Tibial artery (tissue), 4 donors: Measurements from ENCODE around the gene RALGAPA2.

Experiments used
- DNase-seq, 2 donors: peaks; one replicate each; pipeline ENCODE4 v3.0.0-alpha.2; 2019
- H3K27ac ChIP-seq, 2 donors: fragments of 200-600 bp; sonication (generic) in 1 of 2; 1 replicate in 1 of 2; 2 replicates in 1 of 2; pipeline ENCODE4 v1.5.1; 2018 to 2019; ENCODE audit warnings: mild to moderate bottlenecking in 1 of 2
- H3K27me3 ChIP-seq, 2 donors: fragments of 200-600 bp; sonication (generic) in 1 of 2; one replicate each; pipeline versions ENCODE4 v1.5.1 to v1.6.0; 2016 to 2019
- H3K36me3 ChIP-seq, 3 donors: fragments of 200-600 bp; sonication (generic) in 2 of 3; one replicate each; pipeline ENCODE4 v1.5.1; 2016 to 2019; ENCODE audit warnings: mild to moderate bottlenecking in 2 of 3
- H3K4me1 ChIP-seq, 4 donors: fragments of 200-600 bp; sonication (generic) in 2 of 4; 1 replicate in 3 of 4; 2 replicates in 1 of 4; pipeline ENCODE4 v1.5.1; 2016 to 2019
- H3K4me3 ChIP-seq, 2 donors: fragments of 200-600 bp; sonication (generic) in 1 of 2; 1 replicate in 1 of 2; 2 replicates in 1 of 2; pipeline ENCODE4 v1.5.1; 2018 to 2019; ENCODE audit warnings: mild to moderate bottlenecking in 2 of 2
- H3K9me3 ChIP-seq, 3 donors: fragments of 200-600 bp; sonication (generic) in 1 of 3; one replicate each; pipeline ENCODE4 v1.5.1; 2016 to 2019
- CTCF ChIP-seq, 2 experiments: fragments of 200-600 bp in 1 of 2; fragments of 450-650 bp in 1 of 2; IDR thresholded peaks; one replicate each; pipeline ENCODE4 v1.5.1; 2017 to 2019; ENCODE audit warnings: antibody characterized with exemption in 2 of 2, mild to moderate bottlenecking in 1 of 2, moderate library complexity in 1 of 2
- intact Hi-C: fragments of 100-400 bp; cut with DNase I; formaldehyde crosslinking; loops from one replicate; pipeline ENCODE4 v1.15.0; 2023; ENCODE audit warnings: low total_unique reads

Gene RALGAPA2

GRCh38 chr20:20395903-20396568 is 316.4 kb downstream of the RALGAPA2 start:
- Histone ChIP-seq H3K9me3 (no peaks in the 10 kb centered on the region), H3K36me3 (peaks cover 0 to 57% (median 38%) of the 10 kb centered on the region in 3 donors), H3K4me1 (no peaks in the 10 kb centered on the region), H3K27me3 (no peaks in the 10 kb centered on the region), H3K27ac (no peak overlapping the region), H3K4me3 (no peak overlapping the region)
- intact Hi-C loops: no loop called here
- DNase-seq: no peak
- no peak for TF ChIP-seq CTCF (IDR thresholded peaks at IDR 0.05)

- Histone ChIP-seq H3K4me3 (no peak overlapping the region), H3K27ac (no peak overlapping the region), H3K4me1 (no peaks in the 10 kb centered on the region), H3K36me3 (peaks cover 0 to 65% (median 38%) of the 10 kb centered on the region in 3 donors), H3K9me3 (no peaks in the 10 kb centered on the region), H3K27me3 (no peaks in the 10 kb centered on the region)
- no peak for TF ChIP-seq CTCF (IDR thresholded peaks at IDR 0.05)
- intact Hi-C loops: no loop called here
- DNase-seq: no peak
These were observed 317.4 kb downstream of the RALGAPA2 start for GRCh38 chr20:20395087-20395486.

- no peaks in the 10 kb centered on the region for H3K4me1 ChIP-seq
- H3K27me3 ChIP-seq: no peaks in the 10 kb centered on the region
- no peak overlapping the region for H3K27ac ChIP-seq
- peaks cover 0 to 70% (median 26%) of the 10 kb centered on the region in 3 donors for H3K36me3 ChIP-seq
- intact Hi-C loops: no loop called here
- no peak for TF ChIP-seq CTCF (IDR thresholded peaks at IDR 0.05)
- DNase-seq: no peak
- no peak overlapping the region for H3K4me3 ChIP-seq
- no peaks in the 10 kb centered on the region for H3K9me3 ChIP-seq
These were observed 319.0 kb downstream of the RALGAPA2 start for GRCh38 chr20:20393207-20394120.

- DNase-seq: no peak
- intact Hi-C loops: no loop called here
- no peak for TF ChIP-seq CTCF (IDR thresholded peaks at IDR 0.05)
- Histone ChIP-seq H3K27ac (no peak overlapping the region), H3K27me3 (no peaks in the 10 kb centered on the region), H3K4me1 (no peaks in the 10 kb centered on the region), H3K36me3 (peaks cover 0 to 70% (median 26%) of the 10 kb centered on the region in 3 donors), H3K4me3 (no peak overlapping the region), H3K9me3 (no peaks in the 10 kb centered on the region)
These were observed 320.7 kb downstream of the RALGAPA2 start for GRCh38 chr20:20391766-20392165.

GRCh38 chr20:20391115-20391514 is 321.3 kb downstream of the RALGAPA2 start:
- no peak overlapping the region for H3K4me3 ChIP-seq
- TF ChIP-seq CTCF (IDR thresholded peaks at IDR 0.05): no peak
- no peak for DNase-seq
- H3K27me3 ChIP-seq: no peaks in the 10 kb centered on the region
- intact Hi-C loops: no loop called here
- no peak overlapping the region for H3K27ac ChIP-seq
- H3K9me3 ChIP-seq: no peaks in the 10 kb centered on the region
- H3K36me3 ChIP-seq: peaks cover 0 to 66% (median 26%) of the 10 kb centered on the region in 3 donors
- no peaks in the 10 kb centered on the region for H3K4me1 ChIP-seq
